ENCODE measurements around the gene CACNB4. TPM values are rescaled to one million over a fixed set of nuclear protein-coding genes. Genes with fewer than 3 reads are reported as not detected.
A peak's percentile ranks its signal among the peaks of the same experiment; 100 is the strongest.

Gene CACNB4
- total and polyA plus RNA-seq, 2 donors = 3.0 to 3.5 TPM

- DNase-seq (ENCODE audit: low read depth in 6 of 9, low spot score in 9 of 9) = no peak
- Histone ChIP-seq H3K27ac (ENCODE audit: low read depth in 1 of 2, low read length in 1 of 2) (no peak overlapping the region), H3K9me3 (ENCODE audit: control insufficient read depth in 2 of 2, insufficient read depth in 1 of 2, low read length in 1 of 2) (no peaks in the 10 kb centered on the region), H3K36me3 (ENCODE audit: control insufficient read depth in 2 of 2, insufficient read depth in 2 of 2, low read length in 1 of 2) (no peaks in the 10 kb centered on the region), H3K4me3 (ENCODE audit: low read length in 2 of 2) (no peak overlapping the region), H3K27me3 (ENCODE audit: control insufficient read depth in 2 of 2, insufficient read depth in 1 of 2, low read length in 1 of 2) (no peaks in the 10 kb centered on the region), H3K4me1 (ENCODE audit: control insufficient read depth in 2 of 2, insufficient read depth in 2 of 2, low read length in 2 of 2) (no peaks in the 10 kb centered on the region)
- WGBS = 94% methylated on average over 4 of the region's 4 CpGs
Measured at GRCh38 chr2:151861174-151861573, 237.7 kb downstream of the CACNB4 start.

GRCh38 chr2:151860613-151861146 lies 238.2 kb downstream of the CACNB4 start:
- Histone ChIP-seq H3K4me3 (ENCODE audit: low read length in 2 of 2) (no peak overlapping the region), H3K9me3 (ENCODE audit: control insufficient read depth in 2 of 2, insufficient read depth in 1 of 2, low read length in 1 of 2) (no peaks in the 10 kb centered on the region), H3K4me1 (ENCODE audit: control insufficient read depth in 2 of 2, insufficient read depth in 2 of 2, low read length in 2 of 2) (no peaks in the 10 kb centered on the region), H3K27ac (ENCODE audit: low read depth in 1 of 2, low read length in 1 of 2) (no peak overlapping the region), H3K27me3 (ENCODE audit: control insufficient read depth in 2 of 2, insufficient read depth in 1 of 2, low read length in 1 of 2) (no peaks in the 10 kb centered on the region), H3K36me3 (ENCODE audit: control insufficient read depth in 2 of 2, insufficient read depth in 2 of 2, low read length in 1 of 2) (no peaks in the 10 kb centered on the region)
- 97% methylated on average over 5 of the region's 5 CpGs for WGBS
- DNase-seq (ENCODE audit: low read depth in 6 of 9, low spot score in 9 of 9) = no peak

- WGBS = 93% methylated on average over 4 of the region's 4 CpGs
- no peak for DNase-seq (ENCODE audit: low read depth in 6 of 9, low spot score in 9 of 9)
- Histone ChIP-seq H3K36me3 (ENCODE audit: control insufficient read depth in 2 of 2, insufficient read depth in 2 of 2, low read length in 1 of 2) (no peaks in the 10 kb centered on the region), H3K27me3 (ENCODE audit: control insufficient read depth in 2 of 2, insufficient read depth in 1 of 2, low read length in 1 of 2) (no peaks in the 10 kb centered on the region), H3K4me1 (ENCODE audit: control insufficient read depth in 2 of 2, insufficient read depth in 2 of 2, low read length in 2 of 2) (no peaks in the 10 kb centered on the region), H3K9me3 (ENCODE audit: control insufficient read depth in 2 of 2, insufficient read depth in 1 of 2, low read length in 1 of 2) (no peaks in the 10 kb centered on the region), H3K27ac (ENCODE audit: low read depth in 1 of 2, low read length in 1 of 2) (no peak overlapping the region), H3K4me3 (ENCODE audit: low read length in 2 of 2) (no peak overlapping the region)
Measured at GRCh38 chr2:151860210-151860609, 238.6 kb downstream of the CACNB4 start.

- Histone ChIP-seq H3K4me3 (ENCODE audit: low read length in 2 of 2) (no peak overlapping the region), H3K9me3 (ENCODE audit: control insufficient read depth in 2 of 2, insufficient read depth in 1 of 2, low read length in 1 of 2) (no peaks in the 10 kb centered on the region), H3K27ac (ENCODE audit: low read depth in 1 of 2, low read length in 1 of 2) (no peak overlapping the region), H3K36me3 (ENCODE audit: control insufficient read depth in 2 of 2, insufficient read depth in 2 of 2, low read length in 1 of 2) (no peaks in the 10 kb centered on the region), H3K27me3 (ENCODE audit: control insufficient read depth in 2 of 2, insufficient read depth in 1 of 2, low read length in 1 of 2) (no peaks in the 10 kb centered on the region), H3K4me1 (ENCODE audit: control insufficient read depth in 2 of 2, insufficient read depth in 2 of 2, low read length in 2 of 2) (no peaks in the 10 kb centered on the region)
- DNase-seq (ENCODE audit: low read depth in 6 of 9, low spot score in 9 of 9) = no peak
Measured at GRCh38 chr2:151857650-151858049, 241.2 kb downstream of the CACNB4 start.

GRCh38 chr2:151855111-151855510 lies 243.7 kb downstream of the CACNB4 start:
- Histone ChIP-seq H3K27ac (ENCODE audit: low read depth in 1 of 2, low read length in 1 of 2) (no peak overlapping the region), H3K27me3 (ENCODE audit: control insufficient read depth in 2 of 2, insufficient read depth in 1 of 2, low read length in 1 of 2) (no peaks in the 10 kb centered on the region), H3K9me3 (ENCODE audit: control insufficient read depth in 2 of 2, insufficient read depth in 1 of 2, low read length in 1 of 2) (no peaks in the 10 kb centered on the region), H3K4me3 (ENCODE audit: low read length in 2 of 2) (no peak overlapping the region), H3K4me1 (ENCODE audit: control insufficient read depth in 2 of 2, insufficient read depth in 2 of 2, low read length in 2 of 2) (no peaks in the 10 kb centered on the region), H3K36me3 (ENCODE audit: control insufficient read depth in 2 of 2, insufficient read depth in 2 of 2, low read length in 1 of 2) (no peaks in the 10 kb centered on the region)
- WGBS = 97% methylated on average over 3 of the region's 3 CpGs
- DNase-seq (ENCODE audit: low read depth in 6 of 9, low spot score in 9 of 9) = no peak

- H3K27ac ChIP-seq (ENCODE audit: low read depth in 1 of 2, low read length in 1 of 2) = no peak overlapping the region
- H3K27me3 ChIP-seq (ENCODE audit: control insufficient read depth in 2 of 2, insufficient read depth in 1 of 2, low read length in 1 of 2) = no peaks in the 10 kb centered on the region
- H3K4me3 ChIP-seq (ENCODE audit: low read length in 2 of 2) = no peak overlapping the region
- 97% methylated on average over 3 of the region's 3 CpGs for WGBS
- no peaks in the 10 kb centered on the region for H3K9me3 ChIP-seq (ENCODE audit: control insufficient read depth in 2 of 2, insufficient read depth in 1 of 2, low read length in 1 of 2)
- no peaks in the 10 kb centered on the region for H3K36me3 ChIP-seq (ENCODE audit: control insufficient read depth in 2 of 2, insufficient read depth in 2 of 2, low read length in 1 of 2)
- no peaks in the 10 kb centered on the region for H3K4me1 ChIP-seq (ENCODE audit: control insufficient read depth in 2 of 2, insufficient read depth in 2 of 2, low read length in 2 of 2)
- no peak for DNase-seq (ENCODE audit: low read depth in 6 of 9, low spot score in 9 of 9)
Measured at GRCh38 chr2:151853070-151853758, 245.6 kb downstream of the CACNB4 start.

GRCh38 chr2:151852260-151853069 lies 246.4 kb downstream of the CACNB4 start:
- Histone ChIP-seq H3K4me1 (ENCODE audit: control insufficient read depth in 2 of 2, insufficient read depth in 2 of 2, low read length in 2 of 2) (no peaks in the 10 kb centered on the region), H3K36me3 (ENCODE audit: control insufficient read depth in 2 of 2, insufficient read depth in 2 of 2, low read length in 1 of 2) (no peaks in the 10 kb centered on the region), H3K4me3 (ENCODE audit: low read length in 2 of 2) (no peak overlapping the region), H3K27ac (ENCODE audit: low read depth in 1 of 2, low read length in 1 of 2) (peak overlapping the region; percentile 18 to 31), H3K9me3 (ENCODE audit: control insufficient read depth in 2 of 2, insufficient read depth in 1 of 2, low read length in 1 of 2) (no peaks in the 10 kb centered on the region), H3K27me3 (ENCODE audit: control insufficient read depth in 2 of 2, insufficient read depth in 1 of 2, low read length in 1 of 2) (no peaks in the 10 kb centered on the region)
- WGBS = 94% methylated on average over 6 of the region's 6 CpGs
- no peak for DNase-seq (ENCODE audit: low read depth in 6 of 9, low spot score in 9 of 9)

GRCh38 chr2:151851761-151852160 lies 247.1 kb downstream of the CACNB4 start:
- 93% methylated on average over 3 of the region's 3 CpGs for WGBS
- Histone ChIP-seq H3K4me3 (ENCODE audit: low read length in 2 of 2) (no peak overlapping the region), H3K27me3 (ENCODE audit: control insufficient read depth in 2 of 2, insufficient read depth in 1 of 2, low read length in 1 of 2) (no peaks in the 10 kb centered on the region), H3K36me3 (ENCODE audit: control insufficient read depth in 2 of 2, insufficient read depth in 2 of 2, low read length in 1 of 2) (no peaks in the 10 kb centered on the region), H3K9me3 (ENCODE audit: control insufficient read depth in 2 of 2, insufficient read depth in 1 of 2, low read length in 1 of 2) (no peaks in the 10 kb centered on the region), H3K4me1 (ENCODE audit: control insufficient read depth in 2 of 2, insufficient read depth in 2 of 2, low read length in 2 of 2) (no peaks in the 10 kb centered on the region), H3K27ac (ENCODE audit: low read depth in 1 of 2, low read length in 1 of 2) (peak overlapping the region in 1 of 2 donors; percentile 18)
- no peak for DNase-seq (ENCODE audit: low read depth in 6 of 9, low spot score in 9 of 9)

GRCh38 chr2:151849413-151850010 lies 249.3 kb downstream of the CACNB4 start:
- no peak for DNase-seq (ENCODE audit: low read depth in 6 of 9, low spot score in 9 of 9)
- 95% methylated on average over 4 of the region's 4 CpGs for WGBS
- no peaks in the 10 kb centered on the region for H3K27me3 ChIP-seq (ENCODE audit: control insufficient read depth in 2 of 2, insufficient read depth in 1 of 2, low read length in 1 of 2)
- H3K9me3 ChIP-seq (ENCODE audit: control insufficient read depth in 2 of 2, insufficient read depth in 1 of 2, low read length in 1 of 2) = no peaks in the 10 kb centered on the region
- no peaks in the 10 kb centered on the region for H3K36me3 ChIP-seq (ENCODE audit: control insufficient read depth in 2 of 2, insufficient read depth in 2 of 2, low read length in 1 of 2)
- no peak overlapping the region for H3K4me3 ChIP-seq (ENCODE audit: low read length in 2 of 2)
- no peak overlapping the region for H3K27ac ChIP-seq (ENCODE audit: low read depth in 1 of 2, low read length in 1 of 2)
- no peaks in the 10 kb centered on the region for H3K4me1 ChIP-seq (ENCODE audit: control insufficient read depth in 2 of 2, insufficient read depth in 2 of 2, low read length in 2 of 2)

Data from thymus (tissue), 11 donors.